K562 (cell line): ENCODE results near the gene TAAR2. TPM values are rescaled to one million over a fixed set of nuclear protein-coding genes. Genes with fewer than 3 reads are reported as not detected.

Experiments used
- ATAC-seq: fragments of 200-7000 bp; cut with Tn5 transposase; 3 replicates; pipeline ENCODE4 v1.9.1; 2020; ENCODE audit warnings: moderate library complexity
- BruUV-seq: library from RNA; stranded (reverse); fragments of 400-500 nt; replicated peaks from 2 replicates; lab custom pipeline; 2021; lab: Mats Ljungman, UMichigan
- CTCF ChIA-PET: fragments of 300-600 bp; formaldehyde crosslinking; extraction: SDS; loops from one replicate; lab custom pipeline; 2021; ENCODE audit warnings: low intra/inter-chr PET ratio; lab: Yijun Ruan, JAX
- POLR2A ChIA-PET: fragments of 300-600, 350-650 bp; sonication (Branson Sonifier 250); formaldehyde crosslinking; extraction: SDS; loops from one replicate; lab custom pipeline; 2021; ENCODE audit warnings: antibody characterized with exemption, inconsistent platforms; lab: Yijun Ruan, JAX
- DNase-seq, 4 experiments: peaks; one replicate each; pipeline versions ENCODE4 v3.0.0 to v3.0.0-alpha.2; 2011 to 2018; ENCODE audit warnings: low spot score in 3 of 4, mixed read lengths in 3 of 4; ENCODE audit errors: extremely low read depth in 1 of 4
- FAIRE-seq: peaks from 2 replicates; lab custom pipeline; 2011; peaks lifted over from hg19 to GRCh38; lab: Jason Lieb, UNC
- H2AFZ ChIP-seq: 2 replicates; pipeline ENCODE4 v1.6.0; 2011; ENCODE audit warnings: low read depth, low read length, control low read depth, inconsistent platforms
- H3K27ac ChIP-seq: fragments of 200-600 bp; 3 replicates; pipeline ENCODE4 v1.8.0; 2011; ENCODE audit warnings: low read depth, mild to moderate bottlenecking, control low read depth, inconsistent platforms, low read length, moderate library complexity, mixed read lengths; ENCODE audit errors: extremely low read depth
- H3K27me3 ChIP-seq, 2 experiments: fragments of 300-600 bp in 1 of 2; 2 replicates in 1 of 2; 3 replicates in 1 of 2; pipeline versions ENCODE4 v1.6.0 to v1.8.0; 2011; ENCODE audit warnings: inconsistent platforms in 2 of 2, low read length in 2 of 2, mild to moderate bottlenecking in 1 of 2, mixed read lengths in 1 of 2, moderate library complexity in 1 of 2; ENCODE audit not compliant: control insufficient read depth in 2 of 2, insufficient read depth in 2 of 2
- H3K36me3 ChIP-seq: fragments of 300-600 bp; 3 replicates; pipeline ENCODE4 v1.8.0; 2011; ENCODE audit warnings: mild to moderate bottlenecking, low read length, inconsistent platforms; ENCODE audit not compliant: control insufficient read depth, insufficient read depth
- H3K4me1 ChIP-seq, 2 experiments: fragments of 200-600 bp in 1 of 2; replicated peaks in 1 of 2; 2 replicates in 1 of 2; 3 replicates in 1 of 2; pipeline versions ENCODE4 v1.5.1 to v1.8.0; 2011; ENCODE audit warnings: inconsistent platforms in 2 of 2, low read length in 2 of 2, mild to moderate bottlenecking in 1 of 2, mixed read lengths in 1 of 2, moderate library complexity in 1 of 2; ENCODE audit not compliant: control insufficient read depth in 2 of 2, insufficient read depth in 2 of 2
- H3K4me2 ChIP-seq: 2 replicates; pipeline ENCODE4 v1.6.1; 2011; ENCODE audit warnings: low read length, control low read depth, inconsistent platforms, mixed read lengths; ENCODE audit not compliant: insufficient read depth
- H3K4me3 ChIP-seq: fragments of 200-600 bp; sonication (generic), shearing (Covaris generic); 2 replicates; pipeline ENCODE4 v1.5.1; 2016; ENCODE audit warnings: control low read depth, inconsistent platforms
- H3K79me2 ChIP-seq: fragments of 200-600 bp; 3 replicates; pipeline ENCODE4 v1.8.0; 2011; ENCODE audit warnings: low read length, inconsistent platforms; ENCODE audit not compliant: control insufficient read depth, insufficient read depth
- H3K9ac ChIP-seq, 2 experiments: 2 replicates each; pipeline versions ENCODE4 v1.6.0 to v1.6.1; 2011; ENCODE audit warnings: low read depth in 2 of 2, low read length in 2 of 2, control low read depth in 1 of 2, inconsistent platforms in 1 of 2, mild to moderate bottlenecking in 1 of 2, mixed read lengths in 1 of 2; ENCODE audit not compliant: insufficient read depth in 1 of 2
- H3K9me1 ChIP-seq: one replicate; pipeline ENCODE4 v1.6.0; 2011; ENCODE audit warnings: inconsistent platforms, mild to moderate bottlenecking, low read length, moderate library complexity; ENCODE audit not compliant: control insufficient read depth, insufficient read depth
- H3K9me3 ChIP-seq: replicated peaks from 2 replicates; pipeline ENCODE4 v1.5.1; 2011; ENCODE audit warnings: low read depth, low read length, inconsistent platforms; ENCODE audit not compliant: control insufficient read depth, insufficient read depth
- H4K20me1 ChIP-seq: replicated peaks from 2 replicates; pipeline ENCODE4 v1.6.1; 2011; ENCODE audit warnings: low read length, inconsistent platforms, mixed read lengths; ENCODE audit not compliant: control insufficient read depth, insufficient read depth
- FOXP1 ChIP-seq: sonication (generic); formaldehyde crosslinking; IDR thresholded peaks from 2 replicates; pipeline ENCODE4 v1.8.0; 2022; ENCODE audit warnings: mild to moderate bottlenecking, missing genetic modification reagents
- HOXB6 ChIP-seq: fragments of 250-450 bp; sonication (Bioruptor Pico); IDR thresholded peaks from 2 replicates; pipeline ENCODE4 v1.5.1; 2022; ENCODE audit warnings: mild to moderate bottlenecking, borderline replicate concordance
- MYBL2 ChIP-seq, 2 experiments: fragments of 450-650 bp in 1 of 2; sonication (generic) in 1 of 2; formaldehyde crosslinking in 1 of 2; IDR thresholded peaks; 2 replicates each; pipeline versions ENCODE4 v1.6.1 to v1.8.1; 2017 to 2022; ENCODE audit warnings: borderline replicate concordance in 1 of 2, inconsistent platforms in 1 of 2, low read depth in 1 of 2, mild to moderate bottlenecking in 1 of 2, missing genetic modification reagents in 1 of 2, moderate library complexity in 1 of 2
- POLR2A ChIP-seq: fragments of 450-650 bp; conservative IDR thresholded peaks from 2 replicates; pipeline ENCODE4 v1.6.1; 2016
- RBM34 ChIP-seq: fragments of 200-400 bp; formaldehyde crosslinking; IDR thresholded peaks from 2 replicates; pipeline ENCODE4 v1.6.1; 2018; ENCODE audit warnings: low read length, borderline replicate concordance; ENCODE audit not compliant: insufficient read depth
- TARDBP ChIP-seq: fragments of 450-650 bp; IDR thresholded peaks from 2 replicates; pipeline ENCODE4 v1.6.1; 2016
- TBL1XR1 ChIP-seq, 2 experiments: IDR thresholded peaks; 2 replicates each; pipeline ENCODE4 v1.6.1; 2012; ENCODE audit warnings: improper control_type of control experiment in 2 of 2, low read length in 2 of 2, mild to moderate bottlenecking in 1 of 2
- WGBS: fragments of 100-300 bp; shearing (Covaris generic); methylation state at CpG from one replicate; pipeline ENCODE4 v1.1.6; 2016; ENCODE audit warnings: low coverage, mixed read lengths; ENCODE audit not compliant: insufficient coverage; ENCODE audit errors: missing lambda C conversion rate; 5-methylcytosine and 5-hydroxymethylcytosine counted together
- in situ Hi-C: fragments of 300-500 bp; cut with MboI; formaldehyde crosslinking; loops from 4 replicates; pipeline ENCODE4 v1.15.0; 2018; ENCODE audit warnings: inconsistent platforms, mixed read lengths
- intact Hi-C: fragments of 100-400 bp; cut with micrococcal nuclease; formaldehyde crosslinking; loops from 2 replicates; pipeline ENCODE4 v1.14.2; 2022
- polyA plus RNA-seq, 8 experiments: library from polyadenylated mRNA; depleted of rRNA in 4 of 8; stranded (reverse) in 5 of 8; unstranded in 3 of 8; fragments of >200 nt; fragmentation: Nextera tagmentation in 2 of 8; fragmentation: Illumina TruSeq in 1 of 8; extraction: Ambion mirVana in 2 of 8; extraction: Trizol in 1 of 8; gene quantifications; 2 replicates each; pipeline versions ENCODE4 v1.2.1 to v1.2.3, GENCODE V29; 2011 to 2014; ENCODE audit warnings: inconsistent platforms in 1 of 8, missing spikeins in 1 of 8
- total RNA-seq, 7 experiments: library from RNA; depleted of rRNA in 6 of 7; stranded (reverse); fragments of >200 nt in 6 of 7; fragmentation: Illumina TruSeq in 2 of 7; extraction: Trizol in 2 of 7; gene quantifications; 2 replicates each; pipeline versions ENCODE4 v1.2.1 to v1.2.3, GENCODE V29; 2011 to 2021; ENCODE audit warnings: low replicate concordance in 1 of 7

Gene TAAR2
- total and polyA plus RNA-seq, 9 of the 15 experiments (the other 6 are each of a cell fraction or from before 2014, with no cell fraction given), result not detected

GRCh38 chr6:132671295-132671694, 47.2 kb upstream of the TAAR2 start:
- Histone ChIP-seq H3K9ac (no peak overlapping the region), H3K4me1 (no peaks in the 10 kb centered on the region; a peak in 2 of 5 replicates), H3K9me3 (no peaks in the 10 kb centered on the region), H3K9me1 (no peaks in the 10 kb centered on the region), H3K36me3 (no peaks in the 10 kb centered on the region), H3K79me2 (no peaks in the 10 kb centered on the region), H3K27me3 (no peaks in the 10 kb centered on the region; a peak in 1 of 5 replicates), H3K4me2 (no peak overlapping the region), H2AFZ (no peak overlapping the region), H3K4me3 (no peak overlapping the region), H3K27ac (no peak overlapping the region), H4K20me1 (no peaks in the 10 kb centered on the region)
- ATAC-seq (no peak), FAIRE-seq (no peak), DNase-seq (no peak)
- intact Hi-C loops, result loop anchor here (5.0 kb wide), 1 partner anchor 46 kb away; no protein-coding TSS in a partner anchor
- ChIA-PET CTCF (no interaction called here), POLR2A (no interaction called here)
- in situ Hi-C loops, result no loop called here
- BruUV-seq, result no TSS peak
- WGBS, result 0% methylated on average over 1 of the region's 1 CpG
- no peak for TF ChIP-seq FOXP1
- no peak for TF ChIP-seq RBM34
- no peak for TF ChIP-seq MYBL2 (IDR thresholded peaks at IDR 0.05; ENCODE audit: low read depth)
- TF ChIP-seq MYBL2 (CRISPR knock-in tag; IDR thresholded peaks at IDR 0.05; ENCODE audit: borderline replicate concordance), result no peak
- TF ChIP-seq TARDBP, result no peak
- TF ChIP-seq HOXB6 (CRISPR knock-in tag), result no peak
- no peak for TF ChIP-seq POLR2A
- no peak for TF ChIP-seq TBL1XR1 (IDR thresholded peaks at IDR 0.05; ENCODE audit: low read length in 2 of 2)
- TF ChIP-seq, all 486 proteins: peak for 0
